H1 (cell line): ENCODE data around the gene ETFDH. TPM values are rescaled to one million over a fixed set of nuclear protein-coding genes. Genes with fewer than 3 reads are reported as not detected.

Experiments used
- CTCF ChIA-PET: fragments of 300-600 bp; sonication (Branson Sonifier 250); formaldehyde crosslinking; loops from one replicate; lab custom pipeline; 2021; ENCODE audit not compliant: partially characterized antibody; lab: Charles Lee
- POLR2A ChIA-PET: fragments of 300-600 bp; sonication (Branson Sonifier 250); formaldehyde crosslinking; loops from one replicate; lab custom pipeline; 2021; ENCODE audit warnings: inconsistent platforms; ENCODE audit not compliant: partially characterized antibody; lab: Charles Lee
- DNase-seq, 2 experiments: peaks; one replicate each; pipeline versions ENCODE4 v3.0.0 to v3.0.0-alpha.2; 2010 to 2022; ENCODE audit warnings: low spot score in 2 of 2, low read depth in 1 of 2, mixed read lengths in 1 of 2
- FAIRE-seq: peaks from 2 replicates; lab custom pipeline; 2011; peaks lifted over from hg19 to GRCh38; lab: Jason Lieb, UNC
- H2AFZ ChIP-seq: 2 replicates; pipeline ENCODE4 v1.8.1; 2012; ENCODE audit warnings: low read length, inconsistent platforms
- H2AK5ac ChIP-seq: 2 replicates; pipeline ENCODE4 v1.6.1; 2013; ENCODE audit warnings: low read depth, low read length
- H2BK120ac ChIP-seq: replicated peaks from 2 replicates; pipeline ENCODE3; 2013; ENCODE audit warnings: low read depth, low read length, inconsistent platforms
- H2BK12ac ChIP-seq: 2 replicates; pipeline ENCODE4 v1.6.1; 2013; ENCODE audit warnings: low read depth, low read length
- H2BK15ac ChIP-seq: 2 replicates; pipeline ENCODE4 v1.6.1; 2013; ENCODE audit warnings: low read length
- H2BK20ac ChIP-seq: 2 replicates; pipeline ENCODE4 v1.6.1; 2013; ENCODE audit warnings: low read length
- H2BK5ac ChIP-seq: 2 replicates; pipeline ENCODE4 v1.6.1; 2013; ENCODE audit warnings: low read depth, low read length
- H3K14ac ChIP-seq: 2 replicates; pipeline ENCODE4 v1.6.1; 2013; ENCODE audit warnings: inconsistent platforms; ENCODE audit not compliant: insufficient read length
- H3K18ac ChIP-seq: 2 replicates; pipeline ENCODE4 v1.6.1; 2013; ENCODE audit warnings: low read length; ENCODE audit errors: extremely low read depth
- H3K23ac ChIP-seq: 2 replicates; pipeline ENCODE4 v1.6.1; 2013; ENCODE audit warnings: inconsistent platforms; ENCODE audit not compliant: insufficient read length
- H3K23me2 ChIP-seq: 2 replicates; pipeline ENCODE4 v1.6.1; 2013; ENCODE audit warnings: low read depth, low read length
- H3K27ac ChIP-seq: 2 replicates; pipeline ENCODE4 v1.6.1; 2011; ENCODE audit warnings: low read depth, low read length, inconsistent platforms
- H3K27me3 ChIP-seq, 4 experiments: replicated peaks in 1 of 4; 1 replicate in 1 of 4; 2 replicates in 3 of 4; pipeline versions ENCODE4 v1.6.1 to v1.8.1; 2011 to 2013; ENCODE audit warnings: low read length in 3 of 4, mild to moderate bottlenecking in 3 of 4, inconsistent platforms in 2 of 4, mixed read lengths in 2 of 4, moderate library complexity in 1 of 4; ENCODE audit not compliant: control insufficient read depth in 3 of 4, insufficient read depth in 3 of 4; ENCODE audit errors: extremely low read depth in 1 of 4
- H3K36me3 ChIP-seq, 4 experiments: 2 replicates each; pipeline versions ENCODE4 v1.6.1 to v1.8.1; 2011 to 2013; ENCODE audit warnings: mild to moderate bottlenecking in 4 of 4, low read length in 3 of 4, moderate library complexity in 2 of 4, control low read depth in 1 of 4, inconsistent platforms in 1 of 4; ENCODE audit not compliant: insufficient read depth in 4 of 4, control insufficient read depth in 2 of 4
- H3K4ac ChIP-seq: replicated peaks from 2 replicates; pipeline ENCODE3; 2013; ENCODE audit warnings: low read length, low read depth, mixed read lengths, inconsistent platforms; ENCODE audit not compliant: insufficient read length
- H3K4me1 ChIP-seq, 4 experiments: replicated peaks in 1 of 4; 1 replicate in 1 of 4; 2 replicates in 3 of 4; pipeline versions ENCODE4 v1.6.1 to v1.8.1; 2011 to 2013; ENCODE audit warnings: low read length in 3 of 4, inconsistent platforms in 2 of 4, mixed read lengths in 1 of 4; ENCODE audit not compliant: insufficient read depth in 4 of 4, control insufficient read depth in 3 of 4
- H3K4me2 ChIP-seq, 2 experiments: 2 replicates each; pipeline versions ENCODE4 v1.6.1 to v1.8.1; 2011 to 2013; ENCODE audit warnings: low read depth in 2 of 2, low read length in 2 of 2, control low read depth in 1 of 2, inconsistent platforms in 1 of 2, mild to moderate bottlenecking in 1 of 2; ENCODE audit not compliant: insufficient read depth in 1 of 2
- H3K4me3 ChIP-seq, 4 experiments: fragments of 200-600, 300-600 bp in 1 of 4; sonication (generic), shearing (Covaris generic), sonication (Bioruptor Twin) in 1 of 4; 2 replicates each; pipeline versions ENCODE4 v1.5.1 to v1.8.1; 2011 to 2016; ENCODE audit warnings: low read length in 4 of 4, low read depth in 3 of 4, control low read depth in 2 of 4, inconsistent platforms in 2 of 4, mild to moderate bottlenecking in 2 of 4, mixed read lengths in 1 of 4, moderate library complexity in 1 of 4; ENCODE audit not compliant: insufficient read depth in 2 of 4; ENCODE audit errors: extremely low read depth in 1 of 4
- H3K56ac ChIP-seq: replicated peaks from 2 replicates; pipeline ENCODE3; 2013; ENCODE audit warnings: low read depth, mild to moderate bottlenecking, mixed read lengths, low read length, inconsistent platforms; ENCODE audit not compliant: insufficient read length
- H3K79me1 ChIP-seq: 2 replicates; pipeline ENCODE4 v1.6.1; 2013; ENCODE audit warnings: low read depth, low read length, control low read depth
- H3K79me2 ChIP-seq, 2 experiments: 2 replicates each; pipeline versions ENCODE4 v1.6.1 to v1.8.1; 2012 to 2013; ENCODE audit warnings: low read length in 2 of 2, mild to moderate bottlenecking in 2 of 2, inconsistent platforms in 1 of 2; ENCODE audit not compliant: insufficient read depth in 2 of 2, control insufficient read depth in 1 of 2
- H3K9ac ChIP-seq, 4 experiments: replicated peaks in 1 of 4; 1 replicate in 1 of 4; 2 replicates in 3 of 4; pipeline versions ENCODE4 v1.6.1 to v1.8.1; 2011 to 2013; ENCODE audit warnings: low read depth in 3 of 4, low read length in 3 of 4, control low read depth in 2 of 4, mild to moderate bottlenecking in 2 of 4, moderate library complexity in 2 of 4, inconsistent platforms in 1 of 4; ENCODE audit errors: extremely low read depth in 1 of 4
- H3K9me3 ChIP-seq, 2 experiments: 2 replicates each; pipeline versions ENCODE4 v1.6.1 to v1.8.1; 2012 to 2013; ENCODE audit warnings: mild to moderate bottlenecking in 2 of 2, moderate library complexity in 2 of 2, control low read depth in 1 of 2, inconsistent platforms in 1 of 2, low read depth in 1 of 2, low read length in 1 of 2, mixed read lengths in 1 of 2; ENCODE audit not compliant: insufficient read depth in 2 of 2
- H4K20me1 ChIP-seq, 2 experiments: replicated peaks in 1 of 2; 2 replicates each; pipeline versions ENCODE3 to v1.8.1; 2011 to 2013; ENCODE audit warnings: inconsistent platforms in 2 of 2, low read length in 2 of 2, mild to moderate bottlenecking in 1 of 2; ENCODE audit not compliant: insufficient read depth in 2 of 2, control insufficient read depth in 1 of 2
- H4K5ac ChIP-seq: 2 replicates; pipeline ENCODE4 v1.6.1; 2013; ENCODE audit warnings: low read length, low read depth, mixed read lengths, inconsistent platforms; ENCODE audit not compliant: insufficient read length
- H4K8ac ChIP-seq: 2 replicates; pipeline ENCODE4 v1.8.0; 2013; ENCODE audit warnings: mild to moderate bottlenecking, moderate library complexity, low read length, inconsistent platforms; ENCODE audit not compliant: insufficient read depth; ENCODE audit errors: extremely low read depth
- H4K91ac ChIP-seq: replicated peaks from 2 replicates; pipeline ENCODE3; 2013; ENCODE audit warnings: low read length, mixed read lengths, inconsistent platforms; ENCODE audit not compliant: insufficient read length
- GABPA ChIP-seq: IDR thresholded peaks from 2 replicates; pipeline ENCODE4 v1.6.1; 2011; ENCODE audit warnings: mild to moderate bottlenecking, low read length, moderate library complexity, borderline replicate concordance; ENCODE audit not compliant: insufficient read depth
- POLR2A ChIP-seq, 2 experiments: IDR thresholded peaks; 1 replicate in 1 of 2; 2 replicates in 1 of 2; pipeline ENCODE4 v1.6.1; 2011; ENCODE audit warnings: low read depth in 2 of 2, low read length in 2 of 2, mild to moderate bottlenecking in 2 of 2; ENCODE audit errors: control extremely low read depth in 1 of 2
- SRF ChIP-seq: IDR thresholded peaks from 2 replicates; pipeline ENCODE4 v1.6.1; 2011; ENCODE audit warnings: mild to moderate bottlenecking, low read depth, low read length, moderate library complexity
- TAF1 ChIP-seq: IDR thresholded peaks from 2 replicates; pipeline ENCODE4 v1.6.1; 2011; ENCODE audit warnings: mild to moderate bottlenecking, low read depth, low read length
- WGBS, 2 experiments: shearing (Covaris generic) in 1 of 2; methylation state at CpG; one replicate each; pipeline versions ENCODE4 v1.1.6 to v1.1.7; 2013 to 2015; ENCODE audit warnings: low lambda C conversion rate in 2 of 2, mixed read lengths in 2 of 2, inconsistent platforms in 1 of 2, low coverage in 1 of 2, missing lambda C conversion rate in 1 of 2; ENCODE audit not compliant: insufficient replicate concordance in 2 of 2, insufficient coverage in 1 of 2, insufficient read length in 1 of 2; ENCODE audit errors: extremely low coverage in 1 of 2, missing lambda C conversion rate in 1 of 2; 5-methylcytosine and 5-hydroxymethylcytosine counted together
- long read RNA-seq, 2 experiments: library from RNA in 1 of 2; library from capped mRNA in 1 of 2; stranded (forward); transcript quantifications; one replicate each; pipeline ENCODE4 v2.0.0, GENCODE V29; 2021; ENCODE audit warnings: inconsistent platforms in 1 of 2
- polyA minus RNA-seq, 3 experiments: library from RNA; depleted of rRNA, polyadenylated mRNA; stranded (reverse); fragments of >200 nt; gene quantifications; 1 replicate in 2 of 3; 2 replicates in 1 of 3; pipeline ENCODE4 v1.2.3, GENCODE V29; 2011
- polyA plus RNA-seq, 7 experiments: library from polyadenylated mRNA; depleted of rRNA in 3 of 7; stranded (reverse) in 5 of 7; unstranded in 2 of 7; fragments of >200 nt in 5 of 7; fragments of 200-250 nt in 2 of 7; gene quantifications; 1 replicate in 5 of 7; 2 replicates in 1 of 7; 4 replicates in 1 of 7; pipeline versions ENCODE4 v1.2.1 to v1.2.3, GENCODE V29; 2011 to 2013; ENCODE audit warnings: missing spikeins in 2 of 7, mixed read lengths in 2 of 7
- total RNA-seq: library from RNA; stranded (reverse); fragmentation: NEBNext Ultra II Directional; extraction: Animal tissue kit (Norgen Biotek cat#: 25700); gene quantifications from 2 replicates; pipeline ENCODE4 v1.2.1, GENCODE V29; 2021
- TF ChIP-seq, protein P1 (sequence below): IDR thresholded peaks from 2 replicates; pipeline ENCODE4 v1.6.1; 2011; ENCODE audit warnings: low read length, improper control_type of control experiment

The ETFDH gene
- 15.7 and 16.1 TPM in 2 replicates for total RNA-seq
- polyA plus RNA-seq (2011; rRNA removed) = 10.8 and 11.3 TPM in 2 replicates
- polyA plus RNA-seq (2011; cell fraction: cytosol; rRNA removed) = 12.9 TPM
- polyA plus RNA-seq (2011; cell fraction: nucleus; rRNA removed) = 14.3 TPM
- polyA plus RNA-seq (2012, experiment 1 of 2) = 12.6 to 22.0 TPM (median 14.5 TPM) in 4 replicates
- 2.1 TPM for polyA plus RNA-seq (2012, experiment 2 of 2)
- 15.2 TPM for polyA plus RNA-seq (2013, experiment 1 of 2)
- 14.9 TPM for polyA plus RNA-seq (2013, experiment 2 of 2)
- 6.9 and 9.2 TPM in 2 replicates for polyA minus RNA-seq (2011; rRNA and poly(A)+ RNA removed)
- polyA minus RNA-seq (2011; cell fraction: cytosol; rRNA and poly(A)+ RNA removed) = 15.9 TPM
- polyA minus RNA-seq (2011; cell fraction: nucleus; rRNA and poly(A)+ RNA removed) = 19.5 TPM
- long read RNA-seq, experiment 1, partial matches to known transcripts = 3 of 11 reads
- long read RNA-seq, experiment 1, other reads (novel, unspliced or antisense) = 5 of 11 reads
- long read RNA-seq, experiment 2, transcript ETFDH-206 (13 exons, 3,282 nt) = major isoform, 7 of 10 reads
- long read RNA-seq, experiment 2, partial matches to known transcripts = 1 of 10 reads
- long read RNA-seq, experiment 2, other reads (novel, unspliced or antisense) = 2 of 10 reads

DNA sequence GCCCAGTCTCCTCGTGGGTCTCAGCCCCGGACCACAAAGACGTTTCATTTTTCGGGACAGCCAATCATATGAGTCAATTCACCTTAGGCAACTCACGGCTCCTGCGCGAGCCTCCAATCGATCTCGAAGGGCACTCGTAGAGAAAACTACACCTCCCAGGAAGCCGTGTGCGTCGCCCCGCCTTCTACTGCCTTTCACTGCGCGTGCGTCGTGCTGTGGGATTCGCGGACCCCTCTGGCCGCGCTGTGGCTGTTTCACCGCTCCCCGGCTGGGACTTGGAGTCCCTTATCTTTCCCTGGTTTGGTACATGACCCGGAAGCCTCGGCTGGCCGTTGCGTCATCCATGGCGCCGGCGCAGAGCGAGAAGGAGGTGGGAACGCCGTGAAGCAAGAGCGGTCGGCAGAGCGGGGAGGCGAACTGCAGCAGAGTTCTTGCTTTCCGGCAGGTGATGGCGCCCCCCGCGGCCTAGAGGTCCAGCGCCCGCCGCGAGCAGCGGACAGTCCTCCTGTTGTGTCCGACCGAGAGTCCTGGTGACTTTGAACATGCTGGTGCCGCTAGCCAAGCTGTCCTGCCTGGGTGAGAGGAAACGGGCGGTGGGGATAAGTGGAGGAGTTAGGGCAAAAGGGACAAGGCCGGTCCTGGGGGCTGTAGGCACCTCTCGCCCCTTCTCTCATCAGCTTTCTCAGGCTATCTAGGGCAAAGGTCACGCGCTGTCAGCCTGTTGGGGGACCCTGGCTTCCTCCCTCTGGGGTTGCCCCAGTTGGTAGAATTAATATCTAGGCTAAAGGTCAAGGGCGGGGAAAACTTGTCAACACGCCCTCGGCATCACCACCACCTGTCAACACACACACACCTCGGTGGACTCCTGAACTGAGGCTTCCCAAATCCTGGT is at the start of gene ETFDH:
ETFDH (plus strand) TSS at position 382 of the 892 bp plus-strand sequence; CDS start at position 543, 161 bp downstream.
- ChIA-PET POLR2A (interaction anchor here (0.5 kb wide), 1 partner anchor 18 kb away, joined by 3 read pairs; no protein-coding TSS in a partner anchor), CTCF (interaction anchor here (0.6 to 1.8 kb wide), 3 partner anchors 11 to 1084 kb away, joined by 3 to 7 read pairs (median 3); no protein-coding TSS in a partner anchor)
- no peak within 1 kb of the TSS for H2AK5ac ChIP-seq
- peaks cover 0 to 3% (median 2%) of the 10 kb centered on the region in 4 experiments; a peak in 2 of 7 replicates for H3K4me1 ChIP-seq
- H2BK5ac ChIP-seq = peak within 1 kb of the TSS; percentile 69
- H3K27me3 ChIP-seq = no peaks in the 10 kb centered on the region
- H3K4me3 ChIP-seq = peak within 1 kb of the TSS; percentile 73 to 94 (median 75)
- 1% methylated on average over 60 of the region's 60 CpGs; no CpG with 5 or more reads in 1 of the 2 experiments for WGBS, 2 experiments
- H3K79me2 ChIP-seq = peaks cover 4 to 39% of the 10 kb centered on the region in 2 experiments
- H3K9ac ChIP-seq = peak within 1 kb of the TSS; percentile 87 to 97 (median 91)
- H3K27ac ChIP-seq = peak within 1 kb of the TSS; percentile 70; the same call in 1 of the 2 replicates
- no peak within 1 kb of the TSS for H3K23ac ChIP-seq
- FAIRE-seq (peak; percentile 72), DNase-seq (peak; percentile 93 to 99)
- no peak within 1 kb of the TSS; the same call in 1 of the 2 replicates for H2BK15ac ChIP-seq
- peak within 1 kb of the TSS; percentile 48 for H4K5ac ChIP-seq
- H4K20me1 ChIP-seq = no peaks in the 10 kb centered on the region
- no peak within 1 kb of the TSS for H2BK20ac ChIP-seq
- H3K4ac ChIP-seq = no peak within 1 kb of the TSS
- peak within 1 kb of the TSS; percentile 79; the same call in 1 of the 2 replicates for H2AFZ ChIP-seq
- peaks cover 11% of the 10 kb centered on the region for H3K23me2 ChIP-seq
- H4K91ac ChIP-seq = peak within 1 kb of the TSS; percentile 59
- H3K14ac ChIP-seq = no peak within 1 kb of the TSS
- peak within 1 kb of the TSS; percentile 40 for H3K56ac ChIP-seq
- H4K8ac ChIP-seq = peak within 1 kb of the TSS; percentile 91
- H3K4me2 ChIP-seq = peak within 1 kb of the TSS; percentile 70 to 96
- H3K18ac ChIP-seq = peak within 1 kb of the TSS; percentile 39; the same call in 1 of the 2 replicates
- 0 out of 2 replicates have a peak, but pooled peaks cover 3% of the 10 kb centered on the region for H3K79me1 ChIP-seq
- H2BK12ac ChIP-seq = peak within 1 kb of the TSS; percentile 40; the same call in 1 of the 2 replicates
- H2BK120ac ChIP-seq = no peak within 1 kb of the TSS
- H3K36me3 ChIP-seq = peaks cover 0 to 15% (median 0%) of the 10 kb centered on the region in 4 experiments; a peak in 3 of 8 replicates
- H3K9me3 ChIP-seq = no peaks in the 10 kb centered on the region
- TF ChIP-seq SRF (peak; percentile 41; the same call in 1 of the 2 replicates), GABPA (no peak), TAF1 (peak; percentile 73; the same call in 1 of the 2 replicates), POLR2A (IDR thresholded peaks at IDR 0.05; ENCODE audit: control extremely low read depth in 1 of 2, low read depth in 2 of 2, low read length in 2 of 2) (peak in 1 of 2 experiments; percentile 65; a peak in 2 of 3 replicates)
- TF ChIP-seq, protein P1, sequence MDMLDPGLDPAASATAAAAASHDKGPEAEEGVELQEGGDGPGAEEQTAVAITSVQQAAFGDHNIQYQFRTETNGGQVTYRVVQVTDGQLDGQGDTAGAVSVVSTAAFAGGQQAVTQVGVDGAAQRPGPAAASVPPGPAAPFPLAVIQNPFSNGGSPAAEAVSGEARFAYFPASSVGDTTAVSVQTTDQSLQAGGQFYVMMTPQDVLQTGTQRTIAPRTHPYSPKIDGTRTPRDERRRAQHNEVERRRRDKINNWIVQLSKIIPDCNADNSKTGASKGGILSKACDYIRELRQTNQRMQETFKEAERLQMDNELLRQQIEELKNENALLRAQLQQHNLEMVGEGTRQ = no peak
